AG09309 (cell line): ENCODE data around the gene FOXI2.

Source experiments
- DNase-seq: peaks from one replicate; pipeline ENCODE4 v3.0.0-alpha.2; 2010; ENCODE audit warnings: low read depth
- H3K4me3 ChIP-seq: 2 replicates; pipeline ENCODE4 v1.5.1; 2011; ENCODE audit warnings: mild to moderate bottlenecking, low read depth, low read length, moderate library complexity; ENCODE audit not compliant: control insufficient read depth
- TF ChIP-seq, protein P1 (sequence below): IDR thresholded peaks from 2 replicates; pipeline ENCODE4 v1.5.1; 2011; ENCODE audit warnings: mild to moderate bottlenecking, low read depth, low read length, inconsistent platforms; ENCODE audit not compliant: insufficient read depth, control insufficient read depth; ENCODE audit errors: missing control alignments

The FOXI2 gene

DNA sequence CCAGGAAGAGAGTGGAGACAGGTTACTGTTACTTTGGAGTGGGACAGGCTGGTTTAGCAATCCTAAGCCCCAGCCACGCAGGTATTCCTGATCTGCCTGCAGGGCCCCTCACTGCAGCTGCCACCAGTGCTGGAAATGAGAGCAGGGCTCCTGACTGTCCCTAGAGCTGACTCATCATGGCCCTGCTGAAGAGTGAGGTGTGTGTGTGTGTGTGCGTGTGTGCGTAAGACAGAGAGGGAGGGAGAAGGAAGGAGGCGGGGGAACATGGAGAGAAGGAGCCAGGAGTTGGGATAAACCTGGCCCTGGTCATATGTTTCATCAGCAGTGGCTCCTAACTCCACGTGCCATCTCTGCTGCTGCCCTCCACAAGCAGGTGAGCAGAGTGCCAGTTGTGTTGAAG, 3.6 kb downstream of the FOXI2 start:
- TF ChIP-seq, protein P1, sequence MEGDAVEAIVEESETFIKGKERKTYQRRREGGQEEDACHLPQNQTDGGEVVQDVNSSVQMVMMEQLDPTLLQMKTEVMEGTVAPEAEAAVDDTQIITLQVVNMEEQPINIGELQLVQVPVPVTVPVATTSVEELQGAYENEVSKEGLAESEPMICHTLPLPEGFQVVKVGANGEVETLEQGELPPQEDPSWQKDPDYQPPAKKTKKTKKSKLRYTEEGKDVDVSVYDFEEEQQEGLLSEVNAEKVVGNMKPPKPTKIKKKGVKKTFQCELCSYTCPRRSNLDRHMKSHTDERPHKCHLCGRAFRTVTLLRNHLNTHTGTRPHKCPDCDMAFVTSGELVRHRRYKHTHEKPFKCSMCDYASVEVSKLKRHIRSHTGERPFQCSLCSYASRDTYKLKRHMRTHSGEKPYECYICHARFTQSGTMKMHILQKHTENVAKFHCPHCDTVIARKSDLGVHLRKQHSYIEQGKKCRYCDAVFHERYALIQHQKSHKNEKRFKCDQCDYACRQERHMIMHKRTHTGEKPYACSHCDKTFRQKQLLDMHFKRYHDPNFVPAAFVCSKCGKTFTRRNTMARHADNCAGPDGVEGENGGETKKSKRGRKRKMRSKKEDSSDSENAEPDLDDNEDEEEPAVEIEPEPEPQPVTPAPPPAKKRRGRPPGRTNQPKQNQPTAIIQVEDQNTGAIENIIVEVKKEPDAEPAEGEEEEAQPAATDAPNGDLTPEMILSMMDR, result no peak
- H3K4me3 ChIP-seq, result no peak overlapping the region
- no peak for DNase-seq

DNA sequence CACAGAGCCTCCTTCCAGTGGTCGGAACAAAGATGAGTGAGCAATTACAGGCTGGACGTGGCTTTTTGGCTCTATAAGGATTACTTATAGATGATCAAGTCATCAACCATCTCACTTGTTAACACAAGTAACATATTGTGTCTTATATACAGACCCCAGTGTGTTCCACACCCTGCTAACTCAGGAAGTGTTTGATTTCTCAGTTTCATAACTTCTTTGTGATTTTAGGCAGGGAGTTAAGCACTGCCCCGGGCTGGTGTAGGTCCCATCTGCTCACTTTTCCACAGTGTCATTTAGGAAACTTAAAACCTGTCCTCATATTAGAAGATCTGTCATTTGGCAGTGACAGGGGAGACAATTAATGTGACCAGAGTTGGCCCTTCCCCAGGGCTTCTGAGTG, 6.2 kb downstream of the FOXI2 start:
- DNase-seq, result no peak
- TF ChIP-seq, protein P1, result no peak
- no peak overlapping the region for H3K4me3 ChIP-seq

DNA sequence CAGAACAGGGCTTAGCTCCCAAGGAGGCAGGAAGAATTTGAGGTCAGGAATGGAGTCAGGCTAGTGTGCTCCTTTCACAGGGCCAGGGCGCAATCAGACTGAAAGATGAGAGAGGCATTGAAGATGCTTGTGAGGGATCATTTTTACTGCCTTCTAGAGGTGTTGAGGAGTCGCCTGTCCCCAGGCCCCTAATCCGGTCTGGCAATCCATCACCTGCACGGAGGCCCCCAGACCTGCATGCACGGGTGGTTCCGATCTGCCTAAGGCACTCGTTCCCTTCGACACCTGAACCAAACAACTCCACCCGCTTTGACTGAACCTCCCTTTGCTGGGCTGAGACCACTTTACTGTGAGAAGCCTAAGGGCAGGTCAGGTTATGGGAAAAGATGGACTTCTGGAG, 8.0 kb downstream of the FOXI2 start:
- DNase-seq, result no peak
- TF ChIP-seq, protein P1, result no peak
- H3K4me3 ChIP-seq, result no peak overlapping the region

DNA sequence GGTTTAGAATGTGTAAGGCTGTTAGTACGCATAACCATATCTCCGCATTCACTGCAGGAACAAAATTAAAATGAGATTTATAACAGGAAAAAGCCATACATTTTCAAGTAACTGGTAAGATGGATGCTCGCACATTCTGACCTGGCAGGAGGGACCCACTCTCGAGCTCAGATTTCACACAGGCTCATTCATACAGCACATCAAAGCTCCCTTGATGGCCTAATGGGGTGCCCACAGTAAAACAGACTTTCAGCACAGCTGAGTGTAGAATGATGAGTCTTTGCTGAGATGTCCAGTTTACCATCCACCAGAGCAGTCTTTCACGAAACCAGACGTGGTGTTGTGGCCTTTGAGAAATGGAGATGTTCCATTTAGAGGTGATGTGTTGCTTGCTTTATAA, 8.9 kb downstream of the FOXI2 start:
- no peak overlapping the region for H3K4me3 ChIP-seq
- TF ChIP-seq, protein P1, result no peak
- no peak for DNase-seq

DNA sequence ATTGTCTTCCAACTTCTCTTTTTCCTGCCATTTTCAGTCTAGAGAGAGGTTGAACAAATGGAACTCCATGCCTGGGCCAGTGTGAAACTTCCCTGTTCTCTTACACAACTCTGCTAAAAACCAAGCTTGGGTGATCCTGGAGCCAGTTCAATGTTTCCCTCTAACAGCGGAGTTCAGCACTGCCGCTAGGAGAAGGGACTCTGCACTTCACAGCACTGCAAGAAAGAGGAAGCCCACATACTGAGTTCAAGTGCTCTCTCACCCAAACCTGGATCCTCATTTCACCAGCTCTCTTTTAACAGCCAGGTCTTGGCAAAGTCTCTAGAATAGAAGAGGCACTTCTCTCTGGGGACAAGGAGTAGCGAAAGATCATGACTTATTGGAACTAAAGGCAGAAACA, 18.8 kb downstream of the FOXI2 start:
- no peak overlapping the region for H3K4me3 ChIP-seq
- DNase-seq, result no peak
- TF ChIP-seq, protein P1, result no peak

DNA sequence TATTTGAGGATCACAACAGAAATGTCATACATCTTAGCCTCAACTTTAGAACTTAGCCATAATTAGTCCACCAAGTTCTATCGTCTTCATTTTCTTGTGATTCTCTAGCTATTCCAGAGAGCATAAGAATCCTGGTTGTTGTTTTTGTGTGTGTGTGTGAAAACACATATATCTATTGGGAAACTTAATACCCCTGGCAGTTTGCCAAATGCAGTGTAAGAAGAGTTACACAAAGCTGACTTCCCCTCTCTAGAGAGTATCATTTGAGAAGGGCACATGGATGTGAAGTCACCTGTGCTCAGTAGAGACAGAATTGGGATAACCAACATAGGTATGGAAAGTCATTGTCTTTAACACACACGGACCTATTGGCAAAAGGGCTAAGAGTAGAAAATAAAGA, 19.3 kb downstream of the FOXI2 start:
- no peak for DNase-seq
- no peak overlapping the region for H3K4me3 ChIP-seq
- TF ChIP-seq, protein P1, result no peak

DNA sequence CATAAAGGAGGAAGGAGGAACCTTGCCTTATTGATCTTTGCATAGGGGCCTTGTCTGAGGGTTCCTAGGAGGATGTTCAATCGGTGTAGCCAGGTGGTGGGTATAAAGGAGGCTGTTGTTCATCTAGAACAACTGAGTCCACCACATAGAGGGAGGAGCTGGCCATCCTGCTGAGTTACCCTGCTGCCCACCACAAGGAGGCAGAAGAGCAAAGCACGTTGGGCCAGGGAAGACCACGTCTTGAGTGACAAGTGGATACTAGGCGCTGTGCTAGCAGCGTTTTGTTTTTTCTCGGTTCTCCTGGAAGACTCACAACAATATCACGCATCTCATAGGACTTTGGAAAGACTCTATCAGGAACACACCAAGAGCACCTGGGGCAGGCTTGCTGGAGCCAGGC, 20.0 kb downstream of the FOXI2 start:
- no peak for DNase-seq
- H3K4me3 ChIP-seq, result no peak overlapping the region
- TF ChIP-seq, protein P1, result no peak
